Measurements from ENCODE around the gene ABRACL. TPM values are rescaled to one million over a fixed set of nuclear protein-coding genes. Genes with fewer than 3 reads are reported as not detected.

Gene ABRACL
- total RNA-seq, 1 donor from 2014 or later, result 66.0 TPM

DNA sequence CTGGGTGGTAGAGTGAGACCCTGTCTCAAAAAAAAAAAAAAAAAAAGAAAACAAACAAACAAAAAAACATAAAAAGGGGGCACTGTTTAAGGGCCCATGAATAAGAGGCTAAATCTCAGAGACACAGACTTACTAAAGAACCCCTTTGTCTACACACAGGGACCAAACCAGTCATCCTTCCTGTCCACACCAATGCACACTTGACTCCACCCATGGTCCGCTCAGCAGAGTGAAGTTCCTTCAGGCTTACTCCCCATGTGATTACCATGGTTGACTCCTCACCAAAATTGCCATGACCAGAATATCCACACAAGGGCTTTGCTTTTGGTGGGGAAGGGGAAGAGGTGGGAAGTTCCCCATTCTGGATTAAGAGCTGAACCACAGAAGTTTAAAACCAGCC lies 21.1 kb upstream of the ABRACL start:
- Mint-ChIP-seq H3K36me3 (ENCODE audit: low read depth, unreplicated experiment) (no peaks in the 10 kb centered on the region), H3K4me1 (ENCODE audit: low read depth, unreplicated experiment) (no peaks in the 10 kb centered on the region), H3K27ac (ENCODE audit: unreplicated experiment) (no peak overlapping the region), H3K4me3 (ENCODE audit: unreplicated experiment) (no peak overlapping the region), H3K9me3 (ENCODE audit: unreplicated experiment) (peaks cover 2% of the 10 kb centered on the region), H3K27me3 (ENCODE audit: low read depth, unreplicated experiment) (no peaks in the 10 kb centered on the region)
- Histone ChIP-seq H3K9ac (ENCODE audit: low read length) (no peak overlapping the region), H3K4me3 (ENCODE audit: insufficient read depth, low read depth, low read length) (no peak overlapping the region), H3K79me2 (ENCODE audit: insufficient read depth, low read length) (no peaks in the 10 kb centered on the region), H3K36me3 (ENCODE audit: insufficient read depth, low read length) (no peaks in the 10 kb centered on the region), H3K4me1 (ENCODE audit: insufficient read depth, low read length) (no peaks in the 10 kb centered on the region), H3K4me2 (ENCODE audit: low read length) (no peak overlapping the region), H2AFZ (ENCODE audit: low read depth, low read length) (no peak overlapping the region), H3K27ac (ENCODE audit: low read depth, low read length) (no peak overlapping the region), H3K27me3 (ENCODE audit: insufficient read depth, low read length) (no peaks in the 10 kb centered on the region), H4K20me1 (ENCODE audit: insufficient read depth, low read length) (no peaks in the 10 kb centered on the region), H3K9me3 (ENCODE audit: insufficient read depth, low read depth, low read length) (no peaks in the 10 kb centered on the region)
- TF ChIP-seq EZH2 (IDR thresholded peaks at IDR 0.05; ENCODE audit: insufficient read depth, low read length) (no peak), CTCF (IDR thresholded peaks at IDR 0.05; ENCODE audit: insufficient read depth, low read depth, low read length) (no peak)
- FAIRE-seq (no peak), DNase-seq (ENCODE audit: low read depth) (no peak)

GRCh38 chr6:139008117-139008516 lies 20.4 kb upstream of the ABRACL start:
- Histone ChIP-seq H3K4me2 (ENCODE audit: low read length) (no peak overlapping the region), H3K27ac (ENCODE audit: low read depth, low read length) (no peak overlapping the region), H3K36me3 (ENCODE audit: insufficient read depth, low read length) (no peaks in the 10 kb centered on the region), H2AFZ (ENCODE audit: low read depth, low read length) (no peak overlapping the region), H3K27me3 (ENCODE audit: insufficient read depth, low read length) (no peaks in the 10 kb centered on the region), H3K4me1 (ENCODE audit: insufficient read depth, low read length) (no peaks in the 10 kb centered on the region), H3K9me3 (ENCODE audit: insufficient read depth, low read depth, low read length) (no peaks in the 10 kb centered on the region), H3K79me2 (ENCODE audit: insufficient read depth, low read length) (no peaks in the 10 kb centered on the region), H3K9ac (ENCODE audit: low read length) (no peak overlapping the region), H4K20me1 (ENCODE audit: insufficient read depth, low read length) (no peaks in the 10 kb centered on the region), H3K4me3 (ENCODE audit: insufficient read depth, low read depth, low read length) (no peak overlapping the region)
- H3K27ac Mint-ChIP-seq (ENCODE audit: unreplicated experiment), result no peak overlapping the region
- DNase-seq (ENCODE audit: low read depth) (no peak), FAIRE-seq (no peak)
- no peaks in the 10 kb centered on the region for H3K27me3 Mint-ChIP-seq (ENCODE audit: low read depth, unreplicated experiment)
- H3K36me3 Mint-ChIP-seq (ENCODE audit: low read depth, unreplicated experiment), result no peaks in the 10 kb centered on the region
- peaks cover 2% of the 10 kb centered on the region for H3K9me3 Mint-ChIP-seq (ENCODE audit: unreplicated experiment)
- H3K4me1 Mint-ChIP-seq (ENCODE audit: low read depth, unreplicated experiment), result no peaks in the 10 kb centered on the region
- H3K4me3 Mint-ChIP-seq (ENCODE audit: unreplicated experiment), result no peak overlapping the region
- TF ChIP-seq EZH2 (IDR thresholded peaks at IDR 0.05; ENCODE audit: insufficient read depth, low read length), result no peak
- no peak for TF ChIP-seq CTCF (IDR thresholded peaks at IDR 0.05; ENCODE audit: insufficient read depth, low read depth, low read length)

DNA sequence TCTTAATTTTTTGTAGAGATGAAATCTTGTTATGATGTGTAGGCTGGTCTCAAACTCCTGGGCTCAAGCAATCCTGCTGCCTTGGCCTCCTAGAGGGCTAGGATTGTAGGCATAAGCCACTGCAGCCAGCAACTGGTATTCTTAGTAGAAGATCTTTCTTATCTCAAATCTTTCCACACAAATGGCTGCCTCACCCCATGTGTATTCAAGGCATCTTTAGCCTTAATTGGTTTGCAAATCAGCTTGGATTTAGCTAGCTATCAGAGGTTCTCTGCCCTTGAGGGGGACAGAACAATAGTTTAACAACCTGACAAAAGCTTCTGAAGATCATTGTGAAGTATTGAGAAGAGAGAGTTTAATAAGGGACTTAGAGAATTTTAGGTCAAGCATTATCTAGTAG lies 17.9 kb upstream of the ABRACL start:
- Histone ChIP-seq H3K79me2 (ENCODE audit: insufficient read depth, low read length) (no peaks in the 10 kb centered on the region), H3K36me3 (ENCODE audit: insufficient read depth, low read length) (no peaks in the 10 kb centered on the region), H3K9ac (ENCODE audit: low read length) (no peak overlapping the region), H3K4me3 (ENCODE audit: insufficient read depth, low read depth, low read length) (no peak overlapping the region), H3K9me3 (ENCODE audit: insufficient read depth, low read depth, low read length) (no peaks in the 10 kb centered on the region), H3K27me3 (ENCODE audit: insufficient read depth, low read length) (no peaks in the 10 kb centered on the region), H4K20me1 (ENCODE audit: insufficient read depth, low read length) (no peaks in the 10 kb centered on the region), H2AFZ (ENCODE audit: low read depth, low read length) (no peak overlapping the region), H3K4me2 (ENCODE audit: low read length) (no peak overlapping the region), H3K27ac (ENCODE audit: low read depth, low read length) (no peak overlapping the region), H3K4me1 (ENCODE audit: insufficient read depth, low read length) (no peaks in the 10 kb centered on the region)
- H3K27ac Mint-ChIP-seq (ENCODE audit: unreplicated experiment), result no peak overlapping the region
- H3K27me3 Mint-ChIP-seq (ENCODE audit: low read depth, unreplicated experiment), result no peaks in the 10 kb centered on the region
- H3K9me3 Mint-ChIP-seq (ENCODE audit: unreplicated experiment), result peaks cover 2% of the 10 kb centered on the region
- DNase-seq (ENCODE audit: low read depth) (no peak), FAIRE-seq (no peak)
- no peaks in the 10 kb centered on the region for H3K36me3 Mint-ChIP-seq (ENCODE audit: low read depth, unreplicated experiment)
- H3K4me1 Mint-ChIP-seq (ENCODE audit: low read depth, unreplicated experiment), result no peaks in the 10 kb centered on the region
- TF ChIP-seq CTCF (IDR thresholded peaks at IDR 0.05; ENCODE audit: insufficient read depth, low read depth, low read length), result no peak
- no peak for TF ChIP-seq EZH2 (IDR thresholded peaks at IDR 0.05; ENCODE audit: insufficient read depth, low read length)
- H3K4me3 Mint-ChIP-seq (ENCODE audit: unreplicated experiment), result no peak overlapping the region

All from astrocyte (in vitro differentiated cells and primary cell).